HepG2 (cell line): ENCODE results near the gene TSGA10IP.

ENCODE experiments used
- CBFB ChIP-seq: sonication (generic); formaldehyde crosslinking; IDR thresholded peaks from 2 replicates; pipeline ENCODE4 v1.4.0; 2020; ENCODE audit warnings: missing genetic modification reagents
- CBX5 ChIP-seq: sonication (generic); formaldehyde crosslinking; IDR thresholded peaks from 2 replicates; pipeline ENCODE4 v1.4.0; 2020; ENCODE audit warnings: missing genetic modification reagents, borderline replicate concordance
- CHD2 ChIP-seq: IDR thresholded peaks from 2 replicates; pipeline ENCODE4 v1.6.1; 2011; ENCODE audit warnings: low read depth, low read length, improper control_type of control experiment
- CTCF ChIP-seq: sonication (generic); formaldehyde crosslinking; IDR thresholded peaks from 2 replicates; pipeline ENCODE4 v1.5.0; 2020; ENCODE audit warnings: mild to moderate bottlenecking, missing genetic modification reagents, moderate library complexity
- EHMT2 ChIP-seq: fragments of 200-600 bp; sonication (generic); IDR thresholded peaks from 2 replicates; pipeline ENCODE4 v1.7.0; 2017; ENCODE audit warnings: antibody characterized with exemption, low read depth, low read length, borderline replicate concordance
- EP300 ChIP-seq, 3 experiments: sonication (generic) in 1 of 3; formaldehyde crosslinking in 1 of 3; IDR thresholded peaks; 2 replicates each; pipeline versions ENCODE4 v1.5.1 to v1.6.1; 2011 to 2020; ENCODE audit warnings: low read depth in 2 of 3, low read length in 2 of 3, borderline replicate concordance in 1 of 3, improper control_type of control experiment in 1 of 3, mild to moderate bottlenecking in 1 of 3, missing genetic modification reagents in 1 of 3, moderate library complexity in 1 of 3
- MAFG ChIP-seq: sonication (generic); formaldehyde crosslinking; IDR thresholded peaks from 2 replicates; pipeline ENCODE4 v1.5.1; 2020; ENCODE audit warnings: mild to moderate bottlenecking, missing genetic modification reagents
- MTF1 ChIP-seq: sonication (generic); formaldehyde crosslinking; IDR thresholded peaks from 2 replicates; pipeline ENCODE4 v1.5.0; 2020; ENCODE audit warnings: missing genetic modification reagents
- NFATC3 ChIP-seq: sonication (generic); formaldehyde crosslinking; IDR thresholded peaks from 2 replicates; pipeline ENCODE4 v1.5.1; 2020; ENCODE audit warnings: mild to moderate bottlenecking, missing genetic modification reagents
- POLR2A ChIP-seq, 2 experiments: IDR thresholded peaks; 2 replicates each; pipeline ENCODE4 v1.6.1; 2011; ENCODE audit warnings: low read depth in 2 of 2, low read length in 2 of 2, mild to moderate bottlenecking in 1 of 2, moderate library complexity in 1 of 2; ENCODE audit not compliant: insufficient read depth in 1 of 2
- RFX1 ChIP-seq: fragments of 450-650 bp; IDR thresholded peaks from 2 replicates; pipeline ENCODE4 v1.6.1; 2017
- ZBED4 ChIP-seq: sonication (generic); formaldehyde crosslinking; IDR thresholded peaks from 2 replicates; pipeline ENCODE4 v1.4.0; 2020; ENCODE audit warnings: missing genetic modification reagents, borderline replicate concordance
- ZNF142 ChIP-seq: sonication (generic); formaldehyde crosslinking; IDR thresholded peaks from 2 replicates; pipeline ENCODE4 v1.4.0; 2020; ENCODE audit warnings: missing genetic modification reagents
- ZNF773 ChIP-seq: sonication (generic); formaldehyde crosslinking; IDR thresholded peaks from 2 replicates; pipeline ENCODE4 v1.4.0; 2020; ENCODE audit warnings: missing genetic modification reagents, borderline replicate concordance

- no peak for TF ChIP-seq POLR2A (IDR thresholded peaks at IDR 0.05; ENCODE audit: insufficient read depth in 1 of 2, low read depth in 2 of 2, low read length in 2 of 2)
- TF ChIP-seq CTCF (CRISPR knock-in tag) = no peak
- no peak for TF ChIP-seq CBFB (CRISPR knock-in tag)
- no peak for TF ChIP-seq MTF1 (CRISPR knock-in tag)
- no peak for TF ChIP-seq CHD2
- no peak for TF ChIP-seq ZNF142 (CRISPR knock-in tag)
- TF ChIP-seq CBX5 (CRISPR knock-in tag) = no peak
- TF ChIP-seq NFATC3 (CRISPR knock-in tag) = no peak
- no peak for TF ChIP-seq EP300 (IDR thresholded peaks at IDR 0.05; ENCODE audit: low read depth in 2 of 2, low read length in 2 of 2)
- TF ChIP-seq EP300 (CRISPR knock-in tag; IDR thresholded peaks at IDR 0.05; ENCODE audit: borderline replicate concordance) = no peak
- TF ChIP-seq ZBED4 = no peak
- no peak for TF ChIP-seq MAFG (CRISPR knock-in tag)
- TF ChIP-seq ZNF773 (CRISPR knock-in tag) = no peak
- TF ChIP-seq EHMT2 = no peak
- TF ChIP-seq RFX1 = no peak
Measured at GRCh38 chr11:65920372-65920802, 24.9 kb upstream of the TSGA10IP start.
